GM21737 (cell line): Measurements from ENCODE around the gene CPSF4L.
"Not testable (repeated sequence)": the region's sequence is repeated elsewhere in the genome, so short reads cannot be mapped to it uniquely, and the experiment has no call there.

Experiments
- ATAC-seq: cut with Tn5 transposase; IDR thresholded peaks from one replicate; pipeline ENCODE4 v1.9.1; 2021; ENCODE audit warnings: mild to moderate bottlenecking, moderate library complexity; ENCODE audit not compliant: unreplicated experiment

The CPSF4L gene

DNA sequence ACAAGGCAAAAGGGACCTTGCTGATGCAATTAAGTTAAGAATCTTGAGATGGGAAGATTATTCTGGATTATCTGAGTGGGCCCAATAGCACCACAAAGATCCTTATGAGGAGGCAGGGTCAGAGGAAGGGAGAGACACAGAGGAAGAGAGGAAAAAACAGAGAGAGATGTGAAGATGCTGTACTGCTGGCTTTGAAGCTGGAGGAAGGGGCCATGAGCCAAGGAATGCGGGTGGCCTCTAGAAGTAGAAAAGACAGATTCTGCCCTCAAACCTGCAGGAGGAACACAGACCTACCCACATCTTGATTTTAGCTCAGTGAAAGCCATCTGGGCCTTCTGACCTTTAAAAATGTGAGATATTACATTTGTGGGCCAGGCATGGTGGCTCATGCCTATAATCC, 8.1 kb upstream of the CPSF4L start:
- ATAC-seq = no peak

DNA sequence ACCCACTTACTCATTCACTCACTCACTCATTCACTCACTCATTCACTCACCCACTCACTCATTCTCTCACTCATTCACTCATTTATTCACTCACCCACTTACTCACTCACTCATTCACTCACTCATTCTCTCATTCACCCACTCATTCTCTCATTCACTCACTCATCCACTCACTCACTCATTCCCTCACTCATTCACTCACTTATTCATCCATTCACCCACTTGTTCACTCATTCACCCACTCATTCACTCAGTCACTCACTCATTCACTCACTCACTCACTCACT, 7.6 kb upstream of the CPSF4L start:
- no peak for ATAC-seq

DNA sequence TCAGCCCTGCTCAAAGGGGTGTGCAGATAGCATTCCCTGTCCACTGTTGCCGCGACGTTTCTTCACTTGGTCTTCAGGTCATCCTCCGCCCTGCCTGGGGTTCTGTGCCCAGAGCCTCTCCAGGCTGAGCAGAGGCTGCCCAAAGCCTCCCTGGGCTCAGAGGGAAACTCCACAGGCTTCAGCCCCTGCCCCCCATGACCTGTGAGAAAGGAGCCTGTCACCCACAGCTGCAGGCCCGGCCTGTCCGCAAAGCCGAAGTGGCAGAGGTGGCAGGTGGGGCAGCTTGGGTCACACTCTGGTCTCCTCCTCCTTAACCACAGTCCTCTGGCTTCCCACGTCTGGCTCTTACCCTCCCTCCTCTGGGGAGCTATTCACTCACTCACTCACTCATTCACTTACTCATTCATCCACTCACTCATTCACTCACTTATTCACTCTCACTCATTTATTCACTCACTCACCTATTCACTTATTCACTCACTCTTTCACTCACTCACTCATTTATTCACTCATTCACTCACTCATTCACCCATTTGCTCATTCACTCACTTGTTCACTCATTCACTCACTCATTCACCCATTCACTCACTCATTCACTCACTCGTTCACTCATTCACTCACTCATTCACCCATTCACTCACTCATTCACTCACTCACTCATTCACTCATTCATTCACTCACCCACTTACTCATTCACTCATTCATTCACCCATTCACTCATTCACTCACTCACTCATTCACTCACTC, 7.1 kb upstream of the CPSF4L start:
- no peak for ATAC-seq

DNA sequence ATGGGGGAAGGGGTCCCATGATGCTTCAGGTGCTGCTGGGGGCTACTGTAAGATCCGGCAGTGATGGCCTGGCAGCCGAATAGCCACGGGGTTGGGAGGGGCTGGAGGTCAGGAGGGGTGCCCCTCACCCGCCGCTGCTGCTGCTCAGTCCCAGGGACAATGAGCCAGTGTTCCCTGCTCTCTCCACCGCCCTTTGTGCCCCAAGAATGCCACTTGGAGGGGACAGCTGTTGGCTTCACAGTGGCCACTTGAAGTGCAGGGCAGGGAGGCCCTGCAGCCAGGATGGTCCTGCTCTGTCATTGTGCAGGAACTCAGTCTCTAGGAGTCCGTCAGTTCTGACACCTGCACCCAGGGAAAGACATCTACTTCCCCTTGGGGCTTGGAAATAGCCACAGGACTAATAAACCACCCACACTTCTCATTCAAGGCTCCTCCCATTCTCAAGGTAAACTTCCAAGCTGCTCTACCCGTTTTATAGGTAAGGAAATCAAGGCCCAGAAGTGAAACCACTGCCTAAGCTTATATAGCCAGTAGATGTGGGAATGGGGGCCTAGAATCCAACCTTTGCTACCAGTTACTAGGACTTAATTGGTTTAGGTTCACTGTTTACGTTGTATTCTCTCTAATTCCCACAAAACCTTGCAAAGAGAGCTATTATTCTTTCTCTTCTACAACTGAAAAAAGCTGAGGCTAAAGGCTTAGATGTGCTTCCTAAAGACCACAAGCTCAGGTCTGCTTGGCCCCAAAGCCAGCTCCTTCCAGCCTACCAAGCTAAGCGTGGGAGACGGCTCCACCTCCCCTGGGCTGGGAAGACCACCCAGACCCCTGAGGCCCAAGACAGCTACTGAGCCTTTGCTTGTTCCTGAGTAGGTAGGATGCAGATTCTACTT, 6.2 kb upstream of the CPSF4L start:
- no peak for ATAC-seq

DNA sequence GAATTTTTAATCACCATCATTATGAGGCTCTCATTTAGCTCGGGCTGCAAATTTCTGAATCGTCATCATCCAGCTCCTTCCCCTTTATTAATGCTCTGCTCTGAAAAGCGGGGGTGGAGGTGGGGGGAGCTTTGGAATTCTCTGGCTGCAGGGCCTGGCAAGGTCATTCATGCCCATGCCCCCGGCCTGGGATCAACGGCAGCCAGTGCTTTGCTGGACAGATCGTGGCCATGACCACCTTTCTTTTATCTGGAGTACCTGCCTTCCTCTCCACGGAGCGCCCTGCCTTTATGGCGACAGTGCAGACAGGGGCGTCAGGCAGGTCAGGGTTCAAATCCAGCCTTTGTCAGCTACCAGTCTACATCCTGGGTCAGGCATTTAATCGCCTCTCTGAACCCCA, 5.1 kb upstream of the CPSF4L start:
- no peak for ATAC-seq

DNA sequence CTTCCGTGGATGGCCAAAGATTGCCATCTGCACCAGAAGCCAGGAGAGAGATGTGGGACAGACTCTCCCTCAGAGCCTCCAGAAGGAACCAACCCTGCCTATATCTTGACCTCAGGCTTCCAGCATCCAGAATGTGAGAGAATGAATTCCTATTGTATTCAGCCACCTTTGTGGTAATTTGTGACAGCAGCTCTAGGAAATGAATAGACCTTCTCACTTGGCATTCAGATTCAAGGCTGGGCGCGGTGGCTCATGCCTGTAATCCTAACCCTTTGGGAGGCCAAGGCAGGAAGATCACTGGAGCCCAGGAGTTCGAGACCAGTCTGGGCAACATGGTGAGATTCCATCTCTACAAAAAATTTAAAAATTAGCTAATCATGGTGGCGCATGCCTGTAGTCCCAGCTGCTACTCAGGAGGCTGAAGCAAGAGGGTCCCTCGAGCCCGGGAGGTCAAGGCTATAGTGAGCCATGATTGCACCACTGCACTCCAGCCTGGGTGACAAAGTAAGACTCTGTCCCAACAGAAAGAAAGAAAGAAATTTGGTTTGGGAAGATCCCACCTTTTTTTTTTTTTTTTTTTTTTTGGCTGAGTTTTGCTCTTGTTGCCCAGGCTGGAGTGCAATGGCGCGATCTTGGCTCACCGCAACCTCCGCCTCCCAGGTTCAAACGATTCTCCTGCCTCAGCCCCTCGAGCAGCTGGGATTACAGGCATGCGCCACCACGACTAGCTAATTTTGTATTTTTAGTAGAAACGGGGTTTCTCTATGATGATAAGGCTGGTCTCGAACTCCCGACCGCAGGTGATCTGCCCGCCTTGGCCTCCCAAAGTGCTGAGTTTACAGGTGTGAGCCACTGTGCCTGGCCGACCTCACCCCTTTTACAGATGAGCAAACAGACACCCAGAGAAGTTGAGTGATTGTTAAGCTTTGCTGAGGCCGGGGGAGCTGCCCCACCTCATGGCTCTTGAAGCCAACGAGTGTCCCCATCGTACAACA, 4.3 kb upstream of the CPSF4L start:
- ATAC-seq = no peak

DNA sequence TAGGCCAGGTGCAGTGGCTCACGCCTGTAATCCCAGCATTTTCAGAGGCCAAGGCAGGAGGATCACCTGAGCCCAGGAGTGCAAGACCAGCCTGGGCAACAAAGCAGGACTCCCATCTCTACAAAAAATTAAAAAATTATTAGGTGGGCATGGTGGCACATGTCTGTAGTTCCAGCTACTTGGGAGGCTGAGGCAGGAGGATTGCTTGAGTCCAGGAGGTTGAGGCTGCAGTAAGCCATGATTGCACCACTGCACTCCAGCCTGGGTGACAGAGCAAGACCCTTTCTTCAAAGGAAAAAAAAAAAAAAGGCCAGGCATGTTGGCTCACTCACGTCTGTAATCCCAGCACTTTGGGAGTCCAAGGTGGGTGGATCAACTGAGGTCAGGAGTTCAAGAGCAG, 2.8 kb upstream of the CPSF4L start:
- ATAC-seq = not testable (repeated sequence)

DNA sequence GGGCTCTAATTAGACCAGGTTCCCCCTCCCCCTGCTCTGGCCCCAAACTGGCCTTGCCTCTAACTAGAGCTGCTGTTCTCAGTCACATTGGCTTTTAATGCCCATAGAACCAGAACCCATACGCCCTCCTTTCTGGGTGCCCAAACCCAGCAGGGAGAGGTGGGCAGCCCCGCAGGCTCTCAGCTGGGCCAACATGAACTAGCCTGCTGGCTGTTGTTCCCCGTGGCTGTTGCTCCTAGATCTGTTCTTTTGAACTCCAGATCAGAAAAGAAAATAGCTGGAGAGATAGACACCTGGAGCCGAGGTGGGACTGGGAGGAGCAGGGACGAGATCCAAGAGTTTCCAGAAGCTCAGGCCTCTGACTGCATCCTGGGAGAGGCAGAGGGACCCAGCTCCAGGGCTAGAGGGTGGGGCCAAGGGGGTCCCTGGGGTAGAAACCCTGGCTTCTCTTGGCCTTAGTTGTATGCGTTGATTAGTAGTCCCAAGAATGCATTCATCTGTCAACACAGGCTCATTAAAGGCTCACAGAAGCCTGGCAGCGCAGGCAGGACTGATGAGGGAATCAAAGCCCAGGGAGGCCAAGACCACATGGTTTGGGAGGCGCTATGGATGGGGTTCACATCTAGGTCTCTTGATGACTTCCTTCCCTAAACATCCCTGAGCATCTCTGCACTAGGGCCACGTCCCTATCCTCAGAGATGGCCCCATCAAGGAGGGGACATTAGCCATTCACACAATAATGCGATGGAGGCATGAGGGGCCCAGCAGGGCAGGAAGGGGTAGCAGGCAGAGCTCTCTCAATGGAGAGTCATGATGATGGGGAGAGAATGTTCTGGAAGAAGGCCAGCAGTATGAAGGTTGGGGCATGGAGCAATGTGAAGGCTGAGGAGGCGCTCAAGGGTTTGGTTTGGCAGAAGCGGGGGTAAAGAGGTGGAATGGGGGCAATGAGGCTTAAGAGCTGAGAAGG, 1.3 kb upstream of the CPSF4L start:
- ATAC-seq = no peak

DNA sequence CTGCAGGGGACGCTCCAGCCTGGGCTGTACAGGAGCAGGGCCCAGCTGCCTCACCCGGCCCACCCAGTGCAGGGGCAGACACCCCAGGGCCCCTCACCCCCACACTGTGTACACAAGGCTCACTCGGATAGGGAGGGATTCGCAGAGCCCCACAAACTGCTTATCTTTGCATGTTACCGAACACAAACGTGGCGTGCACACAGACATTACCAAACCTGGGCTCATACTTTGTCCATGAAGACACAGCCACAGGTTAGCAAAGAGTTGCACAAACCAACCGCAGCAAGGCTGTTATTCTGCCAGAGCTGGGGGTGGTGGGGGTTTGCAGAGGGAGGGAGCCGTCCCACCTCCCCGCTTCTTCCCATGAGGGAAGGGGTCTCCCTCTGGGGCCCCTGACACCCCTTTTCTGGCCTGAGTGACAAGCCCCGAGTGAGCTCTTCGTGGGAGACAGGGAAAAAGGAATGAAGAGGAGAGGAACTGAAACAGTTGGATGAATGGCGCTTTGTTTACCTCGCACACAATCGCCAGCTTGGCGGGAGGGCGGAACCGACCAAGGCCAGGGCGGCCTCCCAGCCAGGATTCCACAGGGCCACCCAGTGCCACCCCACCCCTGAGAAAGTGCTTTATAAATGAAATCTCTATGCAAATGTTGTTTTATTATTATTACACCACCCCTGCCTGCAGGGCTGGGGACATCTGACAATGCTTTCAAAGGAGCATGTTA, 434 bp upstream of the CPSF4L start:
- ATAC-seq = no peak

DNA sequence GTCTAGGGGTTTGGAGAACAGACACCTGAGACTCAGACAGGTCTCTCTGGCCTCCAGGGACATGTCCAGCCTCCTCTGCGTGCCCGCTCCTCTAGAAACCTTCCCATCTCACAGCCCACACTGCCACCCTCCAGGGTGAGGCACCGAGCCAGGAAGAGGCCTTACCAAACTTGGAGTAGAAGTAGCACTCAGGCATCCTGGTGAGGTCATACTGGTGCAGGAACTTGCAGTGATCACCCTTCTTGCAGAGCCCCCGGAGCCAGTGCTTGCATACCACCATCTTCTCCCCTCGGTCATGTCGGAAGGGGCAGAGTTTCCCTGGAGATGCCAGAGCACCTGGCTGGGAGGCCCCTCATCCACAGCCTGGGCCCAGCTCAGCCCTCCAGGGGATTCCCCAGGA, 4.2 kb downstream of the CPSF4L start:
- ATAC-seq = no peak

DNA sequence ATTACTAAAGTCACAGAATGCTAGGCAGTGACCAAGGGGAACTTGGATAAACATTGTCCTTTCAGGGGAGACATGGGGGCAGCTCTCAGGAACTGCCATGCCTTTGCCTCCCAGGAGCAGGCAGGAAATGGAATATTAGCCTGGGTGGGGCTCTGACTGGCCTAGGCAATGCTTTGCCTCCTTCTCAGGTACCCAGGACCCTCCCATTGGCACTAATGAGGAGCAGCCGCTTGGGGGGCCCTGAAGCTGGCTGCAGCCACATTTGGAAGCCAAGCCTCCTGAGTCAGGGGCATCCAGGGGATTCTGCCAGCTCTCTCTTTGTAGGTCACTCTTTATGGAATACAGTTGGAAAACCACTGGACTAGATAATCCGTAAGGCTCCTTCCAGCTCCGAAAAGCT, 5.5 kb downstream of the CPSF4L start:
- no peak for ATAC-seq

DNA sequence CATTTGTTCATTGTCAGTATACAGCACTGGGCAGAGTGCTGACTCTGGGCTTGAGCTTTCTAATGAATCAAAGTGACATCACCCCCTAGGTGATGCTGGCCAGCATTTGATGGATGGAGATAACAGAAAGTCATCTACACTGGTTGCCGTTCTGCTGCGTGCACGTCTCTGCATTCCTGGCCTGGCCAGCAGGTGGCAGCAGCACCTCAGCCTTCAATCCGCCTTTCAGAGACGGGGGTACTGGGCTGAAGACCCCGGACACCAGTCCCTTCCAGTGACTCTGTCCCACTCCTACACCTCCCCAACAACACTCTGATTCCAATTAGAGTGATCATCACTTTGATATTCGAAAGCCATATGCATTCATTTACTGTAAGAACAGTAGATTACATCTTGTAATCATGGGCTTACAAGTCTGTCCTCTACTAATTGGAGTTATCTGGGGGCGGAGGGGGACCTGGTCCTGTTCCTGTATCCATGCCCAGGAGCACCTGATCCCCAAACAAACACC, 6.0 kb downstream of the CPSF4L start:
- ATAC-seq = no peak

DNA sequence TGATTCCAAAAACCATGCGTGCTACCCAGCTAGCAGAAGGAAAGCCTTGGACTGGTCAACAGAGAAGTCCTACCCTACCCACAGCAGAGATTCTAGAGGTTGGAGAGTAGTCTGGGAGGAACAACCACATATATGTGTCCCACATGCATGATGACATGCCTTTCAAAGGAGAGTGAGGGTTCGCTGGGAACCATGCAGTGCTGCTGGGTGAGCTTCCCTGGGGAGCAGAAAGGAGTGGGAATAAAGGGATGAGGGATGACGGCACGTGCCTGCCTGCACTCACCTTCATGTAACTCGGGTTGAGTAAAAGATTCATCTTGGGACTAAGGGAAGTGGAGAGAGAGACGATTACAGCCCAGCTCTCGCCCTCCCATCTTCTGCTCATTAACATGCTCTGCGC, 9.8 kb downstream of the CPSF4L start:
- no peak for ATAC-seq

DNA sequence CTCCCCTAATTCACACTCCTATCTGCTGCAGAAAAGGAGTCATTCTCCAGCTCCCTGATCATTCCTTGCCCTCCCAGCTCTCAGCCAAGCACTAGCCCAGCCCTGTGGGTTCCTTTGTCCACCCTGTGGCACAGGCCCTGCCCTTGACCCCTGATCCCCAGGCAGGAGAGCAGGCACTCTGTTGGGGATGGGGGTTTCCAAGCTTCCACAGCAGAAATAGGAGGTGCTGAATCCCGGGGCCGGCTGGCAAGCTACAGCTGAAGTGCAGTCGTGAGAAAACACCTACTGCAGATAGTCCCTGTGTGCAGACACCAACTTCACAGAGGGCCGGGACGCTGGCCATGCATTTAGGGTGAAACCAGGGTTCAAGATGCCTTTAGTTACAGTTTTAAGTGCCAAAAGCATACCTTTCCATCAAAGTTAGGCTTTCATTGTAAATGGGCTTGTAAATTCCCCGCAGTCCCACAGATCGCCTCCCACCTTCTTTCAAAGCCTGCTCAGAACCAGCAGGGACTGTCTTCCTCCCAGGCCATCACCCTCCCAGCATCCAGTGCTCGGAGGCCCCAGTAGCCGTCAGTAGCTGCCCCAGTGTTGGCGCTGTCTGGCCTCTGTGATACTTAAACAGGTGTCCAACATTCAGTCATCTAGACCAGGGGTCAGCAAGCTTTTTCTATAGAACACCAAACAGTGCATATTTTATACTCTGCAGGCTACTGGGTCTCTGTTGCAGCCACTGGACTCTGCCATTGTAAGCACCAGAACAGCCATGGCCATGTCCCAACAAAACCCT, 10.6 kb downstream of the CPSF4L start:
- no peak for ATAC-seq

DNA sequence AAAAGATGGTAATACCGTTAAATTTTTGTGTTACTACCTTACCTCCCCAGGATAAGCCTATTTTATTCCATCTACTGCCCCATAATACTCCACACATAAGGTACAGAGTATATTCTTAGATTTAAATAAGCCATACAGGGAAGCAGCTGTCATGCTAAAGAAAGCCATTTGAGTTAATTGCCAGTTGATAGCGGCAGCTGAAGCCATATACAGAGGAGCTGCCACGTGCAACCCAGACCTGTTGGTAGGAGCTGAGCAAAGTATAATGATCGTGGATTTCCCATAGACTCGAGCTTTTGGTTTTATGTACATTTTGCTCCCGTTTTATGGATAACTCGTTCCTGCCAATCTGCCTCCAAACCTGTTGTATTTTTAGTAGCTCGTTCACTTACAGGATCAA, 12.0 kb downstream of the CPSF4L start:
- ATAC-seq = no peak

DNA sequence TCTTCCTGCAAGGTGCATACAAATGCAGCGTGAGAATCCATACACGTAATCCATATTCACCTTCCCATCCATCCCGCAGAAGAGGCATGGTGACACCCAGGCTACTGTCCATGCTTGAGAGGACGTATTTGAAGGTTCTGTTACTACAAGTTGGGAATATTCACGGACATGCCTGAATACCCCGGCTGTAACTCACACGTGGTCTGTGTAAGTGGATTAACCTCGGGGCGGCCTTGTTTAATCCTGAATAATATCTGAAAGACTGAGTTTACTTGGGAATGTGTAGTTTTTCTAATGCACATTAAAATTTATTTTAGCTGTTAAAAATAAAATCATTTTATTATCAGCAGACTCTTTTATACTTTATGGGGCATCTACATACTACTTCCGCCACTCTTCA, 13.1 kb downstream of the CPSF4L start:
- no peak for ATAC-seq

DNA sequence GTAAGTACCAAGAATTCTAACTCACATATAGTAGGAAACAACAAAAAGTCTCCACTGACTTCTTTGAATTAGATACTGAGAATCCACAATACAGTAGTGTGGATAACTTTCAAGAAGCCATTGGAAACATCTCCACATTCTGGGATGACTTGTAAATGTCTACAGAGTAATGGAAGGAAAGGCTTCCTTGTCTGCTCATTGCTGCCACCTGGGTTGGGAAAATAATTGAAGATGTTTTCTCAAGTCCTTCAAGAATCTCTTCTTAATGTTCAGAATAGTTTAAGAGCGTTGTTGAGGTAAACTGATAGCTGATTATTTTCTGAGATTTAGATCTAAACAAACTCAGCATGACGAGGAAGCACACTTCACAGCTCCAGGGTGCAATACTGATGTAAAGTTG, 14.0 kb downstream of the CPSF4L start:
- no peak for ATAC-seq

DNA sequence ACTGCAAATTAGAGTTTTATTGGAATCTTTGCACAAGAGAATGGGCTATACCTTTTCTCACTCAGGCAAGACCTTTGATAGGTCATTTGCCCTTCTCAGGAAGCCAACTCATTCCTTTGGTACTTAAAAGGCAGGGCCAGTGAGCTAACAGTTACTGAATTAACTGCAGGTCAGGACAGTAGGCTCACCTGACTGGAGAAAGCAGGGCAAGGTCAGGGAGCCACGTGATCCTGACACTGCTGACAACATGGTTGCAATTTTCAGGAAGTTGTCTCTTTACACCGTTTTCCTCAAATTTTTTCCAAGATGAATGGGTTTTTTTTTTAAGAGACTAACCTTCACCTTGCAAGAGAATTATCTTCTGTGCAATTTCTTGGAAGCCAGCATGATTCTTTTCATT, 21.1 kb downstream of the CPSF4L start:
- no peak for ATAC-seq

DNA sequence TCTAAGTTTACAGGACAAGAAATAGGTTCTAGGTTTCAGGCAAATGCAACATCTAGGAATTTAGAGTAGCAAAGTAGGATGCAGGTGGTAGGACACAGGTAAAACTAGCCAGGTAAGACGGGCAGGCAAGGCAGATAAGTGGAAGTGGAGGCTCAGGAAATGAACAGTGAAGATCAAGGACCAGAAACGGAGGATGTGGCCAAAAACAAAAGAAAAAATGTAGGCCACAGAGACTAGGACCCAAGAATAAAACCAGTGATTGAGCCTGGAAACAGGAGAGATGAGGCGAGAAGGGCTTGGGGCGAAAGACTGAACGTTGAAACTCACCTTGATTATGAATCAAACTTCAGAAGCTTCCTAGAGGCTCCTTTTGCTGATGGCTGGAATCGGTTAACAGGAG, 24.0 kb downstream of the CPSF4L start:
- ATAC-seq = no peak
